HepG2 (cell line): Measurements from ENCODE around the gene TPI1. TPM values are rescaled to one million over a fixed set of nuclear protein-coding genes. Genes with fewer than 3 reads are reported as not detected.

Source experiments
- ATAC-seq: fragments of 200-7000 bp; cut with Tn5 transposase; 3 replicates; pipeline ENCODE4 v1.9.1; 2020; ENCODE audit warnings: mild to moderate bottlenecking, moderate library complexity
- BruUV-seq: library from RNA; stranded (reverse); fragments of 400-500 nt; replicated peaks from 2 replicates; lab custom pipeline; 2021; lab: Mats Ljungman, UMichigan
- CTCF ChIA-PET: fragments of 300-600 bp; formaldehyde crosslinking; extraction: SDS; loops from one replicate; lab custom pipeline; 2021; ENCODE audit warnings: low total read pairs, inconsistent platforms, low intra/inter-chr PET ratio; lab: Yijun Ruan, JAX
- POLR2A ChIA-PET: fragments of 350-600 bp; sonication (Branson Sonifier 250); formaldehyde crosslinking; loops from one replicate; lab custom pipeline; 2020; ENCODE audit warnings: antibody characterized with exemption, inconsistent platforms; lab: Yijun Ruan, JAX
- DNase-seq: peaks from one replicate; pipeline ENCODE4 v3.0.0-alpha.2; 2015; ENCODE audit warnings: low spot score
- FAIRE-seq: peaks from 3 replicates; lab custom pipeline; 2011; peaks lifted over from hg19 to GRCh38; lab: Jason Lieb, UNC
- H2AFZ ChIP-seq: one replicate; pipeline ENCODE4 v1.6.1; 2011; ENCODE audit warnings: low read length, inconsistent platforms
- H3K27ac ChIP-seq: fragments of 300-600 bp; 3 replicates; pipeline ENCODE4 v1.8.0; 2011; ENCODE audit warnings: mixed run types, mild to moderate bottlenecking, mixed read lengths, low read length, inconsistent platforms; ENCODE audit not compliant: insufficient read depth; ENCODE audit errors: extremely low read length
- H3K27me3 ChIP-seq, 2 experiments: fragments of 200-600 bp in 1 of 2; 2 replicates in 1 of 2; 3 replicates in 1 of 2; pipeline versions ENCODE4 v1.6.0 to v1.8.0; 2011; ENCODE audit warnings: low read length in 2 of 2, mild to moderate bottlenecking in 2 of 2, moderate library complexity in 2 of 2, inconsistent platforms in 1 of 2; ENCODE audit not compliant: insufficient read depth in 2 of 2, control insufficient read depth in 1 of 2
- H3K36me3 ChIP-seq, 2 experiments: fragments of 200-600 bp in 1 of 2; replicated peaks in 1 of 2; 2 replicates in 1 of 2; 3 replicates in 1 of 2; pipeline versions ENCODE4 v1.5.1 to v1.8.0; 2011; ENCODE audit warnings: low read length in 2 of 2, inconsistent platforms in 1 of 2; ENCODE audit not compliant: insufficient read depth in 2 of 2, control insufficient read depth in 1 of 2
- H3K4me1 ChIP-seq: 2 replicates; pipeline ENCODE4 v1.5.1; 2012; ENCODE audit warnings: low read length, inconsistent platforms; ENCODE audit not compliant: insufficient read depth
- H3K4me2 ChIP-seq: 2 replicates; pipeline ENCODE4 v1.6.0; 2011; ENCODE audit warnings: low read depth, low read length, inconsistent platforms
- H3K4me3 ChIP-seq, 3 experiments: fragments of 200-600 bp in 1 of 3; sonication (generic), shearing (Covaris generic) in 1 of 3; replicated peaks in 1 of 3; 2 replicates each; pipeline ENCODE4 v1.5.1; 2011 to 2016; ENCODE audit warnings: low read length in 3 of 3, inconsistent platforms in 2 of 3, low read depth in 2 of 3, mild to moderate bottlenecking in 2 of 3, control low read depth in 1 of 3, mixed read lengths in 1 of 3; ENCODE audit not compliant: insufficient read depth in 1 of 3
- H3K79me2 ChIP-seq: one replicate; pipeline ENCODE4 v1.6.1; 2011; ENCODE audit warnings: low read length, inconsistent platforms; ENCODE audit not compliant: insufficient read depth
- H3K9ac ChIP-seq: 2 replicates; pipeline ENCODE4 v1.6.0; 2011; ENCODE audit warnings: mild to moderate bottlenecking, low read depth, low read length, inconsistent platforms; ENCODE audit not compliant: insufficient read depth
- H3K9me3 ChIP-seq: 2 replicates; pipeline ENCODE4 v1.5.1; 2012; ENCODE audit warnings: mild to moderate bottlenecking, low read length
- H4K20me1 ChIP-seq: 2 replicates; pipeline ENCODE4 v1.6.0; 2011; ENCODE audit warnings: inconsistent platforms, mild to moderate bottlenecking, low read length, moderate library complexity; ENCODE audit not compliant: insufficient read depth
- EEA1 ChIP-seq: sonication (generic); formaldehyde crosslinking; IDR thresholded peaks from 2 replicates; pipeline ENCODE4 v1.5.1; 2020; ENCODE audit warnings: mild to moderate bottlenecking, missing genetic modification reagents, borderline replicate concordance
- MXI1 ChIP-seq: IDR thresholded peaks from 3 replicates; pipeline ENCODE4 v1.6.1; 2012; ENCODE audit warnings: low read depth, low read length, inconsistent platforms, borderline replicate concordance
- NFRKB ChIP-seq: fragments of 450-650 bp; IDR thresholded peaks from 2 replicates; pipeline ENCODE4 v1.6.1; 2017
- SNAI1 ChIP-seq: sonication (generic); formaldehyde crosslinking; IDR thresholded peaks from 2 replicates; pipeline ENCODE4 v1.5.0; 2020; ENCODE audit warnings: mild to moderate bottlenecking, missing genetic modification reagents, borderline replicate concordance
- TAF1 ChIP-seq: sonication (generic); formaldehyde crosslinking; IDR thresholded peaks from 2 replicates; pipeline ENCODE4 v1.4.0; 2020; ENCODE audit warnings: missing genetic modification reagents
- ZBTB21 ChIP-seq: sonication (generic); formaldehyde crosslinking; IDR thresholded peaks from 2 replicates; pipeline ENCODE4 v1.4.0; 2020; ENCODE audit warnings: missing genetic modification reagents
- ZFP82 ChIP-seq: sonication (generic); formaldehyde crosslinking; IDR thresholded peaks from 2 replicates; pipeline ENCODE4 v1.5.1; 2020; ENCODE audit warnings: mild to moderate bottlenecking, missing genetic modification reagents, borderline replicate concordance
- ZNF124 ChIP-seq: sonication (generic); formaldehyde crosslinking; IDR thresholded peaks from 2 replicates; pipeline ENCODE4 v1.4.0; 2020; ENCODE audit warnings: missing genetic modification reagents
- ZNF264 ChIP-seq: sonication (generic); formaldehyde crosslinking; IDR thresholded peaks from 2 replicates; pipeline ENCODE4 v1.4.0; 2020; ENCODE audit warnings: missing genetic modification reagents
- ZNF430 ChIP-seq: sonication (generic); formaldehyde crosslinking; IDR thresholded peaks from 2 replicates; pipeline ENCODE4 v1.9.0; 2021; ENCODE audit warnings: mild to moderate bottlenecking, missing genetic modification reagents
- ZNF720 ChIP-seq: sonication (generic); formaldehyde crosslinking; IDR thresholded peaks from 2 replicates; pipeline ENCODE4 v1.4.0; 2020; ENCODE audit warnings: missing genetic modification reagents
- ZNF781 ChIP-seq: sonication (generic); formaldehyde crosslinking; IDR thresholded peaks from 2 replicates; pipeline ENCODE4 v1.5.1; 2020; ENCODE audit warnings: borderline replicate concordance, mild to moderate bottlenecking, missing genetic modification reagents; ENCODE audit errors: not compliant biosample characterization
- WGBS: methylation state at CpG from one replicate; pipeline ENCODE4 v1.1.6; 2017; ENCODE audit warnings: low lambda C conversion rate; 5-methylcytosine and 5-hydroxymethylcytosine counted together
- in situ Hi-C: cut with HindIII; loops from 2 replicates; pipeline ENCODE4 v1.10.0; 2017; ENCODE audit warnings: low pct_unique_long_range_greater_than_20kb; ENCODE audit not compliant: extremely low pct_ligation_motif_present
- intact Hi-C: fragments of 100-400 bp; cut with micrococcal nuclease; formaldehyde crosslinking; loops from one replicate; pipeline ENCODE4 v1.10.0; 2022; ENCODE audit not compliant: unreplicated experiment
- polyA plus RNA-seq, 8 experiments: library from polyadenylated mRNA; depleted of rRNA in 3 of 8; stranded (reverse) in 7 of 8; unstranded in 1 of 8; fragments of >200 nt; fragmentation: Illumina TruSeq in 4 of 8; extraction: Trizol in 4 of 8; gene quantifications; 2 replicates each; pipeline versions ENCODE4 v1.2.1 to v1.2.3, GENCODE V29; 2011 to 2016; ENCODE audit warnings: low read depth in 4 of 8, missing spikeins in 1 of 8, mixed read lengths in 1 of 8; ENCODE audit not compliant: insufficient read depth in 1 of 8
- total RNA-seq, 5 experiments: library from RNA; depleted of rRNA; stranded (reverse); fragments of >200 nt; fragmentation: Illumina TruSeq; extraction: Trizol; gene quantifications; 2 replicates each; pipeline ENCODE4 v1.2.3, GENCODE V29; 2016; ENCODE audit warnings: low read depth in 1 of 5
- TF ChIP-seq, protein P1 (sequence below): sonication (generic); formaldehyde crosslinking; conservative IDR thresholded peaks from 2 replicates; pipeline ENCODE4 v1.4.0; 2020; ENCODE audit warnings: missing genetic modification reagents
- TF ChIP-seq, protein P2 (sequence below): sonication (generic); formaldehyde crosslinking; IDR thresholded peaks from 2 replicates; pipeline ENCODE4 v1.5.0; 2020; ENCODE audit warnings: mild to moderate bottlenecking, missing genetic modification reagents
- TF ChIP-seq, protein P3 (sequence below): sonication (generic); formaldehyde crosslinking; IDR thresholded peaks from 2 replicates; pipeline ENCODE4 v1.4.0; 2020; ENCODE audit warnings: missing genetic modification reagents, mild to moderate bottlenecking, borderline replicate concordance
- TF ChIP-seq, protein P4 (sequence below): sonication (generic); formaldehyde crosslinking; IDR thresholded peaks from 2 replicates; pipeline ENCODE4 v1.5.1; 2020; ENCODE audit warnings: mild to moderate bottlenecking, missing genetic modification reagents, borderline replicate concordance

Gene TPI1
- total and polyA plus RNA-seq, 2 of the 13 experiments (the other 11 are each of a cell fraction or from before 2014, with no cell fraction given): 945 to 2,535 TPM

DNA sequence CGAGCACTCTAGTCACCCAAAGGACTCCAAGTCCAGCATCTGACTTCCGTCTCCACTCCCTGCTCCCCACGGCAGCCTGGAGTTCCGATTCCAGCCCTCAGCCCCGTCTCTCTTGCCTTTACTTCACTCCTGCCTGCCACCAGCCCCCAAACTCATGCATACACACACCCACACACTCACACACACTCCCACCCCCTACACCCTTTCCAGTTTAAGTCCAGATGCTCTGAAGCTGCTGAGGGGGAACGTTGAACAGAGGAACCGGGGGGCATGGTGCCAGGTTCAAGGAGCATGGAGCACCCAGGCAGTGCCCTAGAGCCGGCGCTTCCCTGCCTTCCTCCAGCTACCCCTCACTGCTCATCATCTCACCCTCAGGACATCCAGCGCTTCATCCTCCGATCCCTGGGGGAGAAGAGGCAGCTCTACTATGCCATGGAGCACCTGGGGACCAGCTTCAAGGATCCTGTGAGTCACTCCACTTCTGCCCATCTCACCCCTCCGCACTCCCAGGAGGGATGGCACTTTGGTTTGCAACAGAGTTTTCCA, 35.8 kb upstream of the TPI1 start (continued):
- no peak for TF ChIP-seq MXI1
- no peak for TF ChIP-seq ZNF124
- no peak for TF ChIP-seq ZNF264 (CRISPR knock-in tag)

DNA sequence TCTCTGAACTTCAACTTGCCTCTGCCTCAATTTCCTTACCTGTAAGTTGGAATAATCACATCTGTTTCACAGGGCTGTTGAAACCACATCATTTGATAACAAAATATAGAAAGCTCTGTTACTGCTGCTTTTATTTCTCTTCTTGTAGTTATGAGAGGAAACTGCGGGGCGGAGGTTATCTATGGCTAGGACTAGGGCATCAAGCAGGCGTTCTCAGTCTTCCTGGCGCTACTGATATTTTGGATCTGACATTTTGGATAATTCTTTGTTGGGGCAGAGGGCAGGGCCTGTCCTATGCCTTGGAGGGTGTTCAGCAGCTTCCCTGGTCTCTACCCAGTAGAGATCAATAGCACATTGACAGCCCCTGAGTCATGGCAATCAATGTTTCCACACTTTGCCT, 35.2 kb upstream of the TPI1 start:
- Histone ChIP-seq H3K4me1 (peaks cover 20% of the 10 kb centered on the region), H3K4me3 (no peak overlapping the region), H3K36me3 (peaks cover 16 to 33% of the 10 kb centered on the region in 2 experiments; a peak in 4 of 5 replicates), H3K27me3 (no peaks in the 10 kb centered on the region), H3K9ac (no peak overlapping the region), H3K79me2 (peaks cover 16% of the 10 kb centered on the region), H3K4me2 (no peak overlapping the region), H3K9me3 (no peaks in the 10 kb centered on the region), H4K20me1 (no peaks in the 10 kb centered on the region), H3K27ac (no peak overlapping the region), H2AFZ (no peak overlapping the region)
- in situ Hi-C loops (no loop called here), intact Hi-C loops (no loop called here)
- FAIRE-seq (no peak), ATAC-seq (no peak), DNase-seq (no peak)
- POLR2A ChIA-PET: interaction anchor here (0.6 kb wide), 1 partner anchor 9 kb away, joined by 3 read pairs; no protein-coding TSS in a partner anchor
- BruUV-seq: no TSS peak
- CTCF ChIA-PET: no interaction called here
- 99% methylated on average over 4 of the region's 4 CpGs for WGBS
- TF ChIP-seq, protein P1, sequence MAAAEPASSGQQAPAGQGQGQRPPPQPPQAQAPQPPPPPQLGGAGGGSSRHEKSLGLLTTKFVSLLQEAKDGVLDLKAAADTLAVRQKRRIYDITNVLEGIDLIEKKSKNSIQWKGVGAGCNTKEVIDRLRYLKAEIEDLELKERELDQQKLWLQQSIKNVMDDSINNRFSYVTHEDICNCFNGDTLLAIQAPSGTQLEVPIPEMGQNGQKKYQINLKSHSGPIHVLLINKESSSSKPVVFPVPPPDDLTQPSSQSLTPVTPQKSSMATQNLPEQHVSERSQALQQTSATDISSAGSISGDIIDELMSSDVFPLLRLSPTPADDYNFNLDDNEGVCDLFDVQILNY (CRISPR knock-in tag): no peak
- TF ChIP-seq ZNF430 (no peak), ZBTB21 (CRISPR knock-in tag) (no peak), SNAI1 (CRISPR knock-in tag) (no peak), ZFP82 (CRISPR knock-in tag) (no peak), NFRKB (no peak), ZNF781 (CRISPR knock-in tag) (no peak), EEA1 (no peak), TAF1 (CRISPR knock-in tag) (no peak), ZNF720 (CRISPR knock-in tag) (no peak)
- TF ChIP-seq, protein P2, sequence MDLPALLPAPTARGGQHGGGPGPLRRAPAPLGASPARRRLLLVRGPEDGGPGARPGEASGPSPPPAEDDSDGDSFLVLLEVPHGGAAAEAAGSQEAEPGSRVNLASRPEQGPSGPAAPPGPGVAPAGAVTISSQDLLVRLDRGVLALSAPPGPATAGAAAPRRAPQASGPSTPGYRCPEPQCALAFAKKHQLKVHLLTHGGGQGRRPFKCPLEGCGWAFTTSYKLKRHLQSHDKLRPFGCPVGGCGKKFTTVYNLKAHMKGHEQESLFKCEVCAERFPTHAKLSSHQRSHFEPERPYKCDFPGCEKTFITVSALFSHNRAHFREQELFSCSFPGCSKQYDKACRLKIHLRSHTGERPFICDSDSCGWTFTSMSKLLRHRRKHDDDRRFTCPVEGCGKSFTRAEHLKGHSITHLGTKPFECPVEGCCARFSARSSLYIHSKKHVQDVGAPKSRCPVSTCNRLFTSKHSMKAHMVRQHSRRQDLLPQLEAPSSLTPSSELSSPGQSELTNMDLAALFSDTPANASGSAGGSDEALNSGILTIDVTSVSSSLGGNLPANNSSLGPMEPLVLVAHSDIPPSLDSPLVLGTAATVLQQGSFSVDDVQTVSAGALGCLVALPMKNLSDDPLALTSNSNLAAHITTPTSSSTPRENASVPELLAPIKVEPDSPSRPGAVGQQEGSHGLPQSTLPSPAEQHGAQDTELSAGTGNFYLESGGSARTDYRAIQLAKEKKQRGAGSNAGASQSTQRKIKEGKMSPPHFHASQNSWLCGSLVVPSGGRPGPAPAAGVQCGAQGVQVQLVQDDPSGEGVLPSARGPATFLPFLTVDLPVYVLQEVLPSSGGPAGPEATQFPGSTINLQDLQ (CRISPR knock-in tag): no peak
- TF ChIP-seq, protein P3, sequence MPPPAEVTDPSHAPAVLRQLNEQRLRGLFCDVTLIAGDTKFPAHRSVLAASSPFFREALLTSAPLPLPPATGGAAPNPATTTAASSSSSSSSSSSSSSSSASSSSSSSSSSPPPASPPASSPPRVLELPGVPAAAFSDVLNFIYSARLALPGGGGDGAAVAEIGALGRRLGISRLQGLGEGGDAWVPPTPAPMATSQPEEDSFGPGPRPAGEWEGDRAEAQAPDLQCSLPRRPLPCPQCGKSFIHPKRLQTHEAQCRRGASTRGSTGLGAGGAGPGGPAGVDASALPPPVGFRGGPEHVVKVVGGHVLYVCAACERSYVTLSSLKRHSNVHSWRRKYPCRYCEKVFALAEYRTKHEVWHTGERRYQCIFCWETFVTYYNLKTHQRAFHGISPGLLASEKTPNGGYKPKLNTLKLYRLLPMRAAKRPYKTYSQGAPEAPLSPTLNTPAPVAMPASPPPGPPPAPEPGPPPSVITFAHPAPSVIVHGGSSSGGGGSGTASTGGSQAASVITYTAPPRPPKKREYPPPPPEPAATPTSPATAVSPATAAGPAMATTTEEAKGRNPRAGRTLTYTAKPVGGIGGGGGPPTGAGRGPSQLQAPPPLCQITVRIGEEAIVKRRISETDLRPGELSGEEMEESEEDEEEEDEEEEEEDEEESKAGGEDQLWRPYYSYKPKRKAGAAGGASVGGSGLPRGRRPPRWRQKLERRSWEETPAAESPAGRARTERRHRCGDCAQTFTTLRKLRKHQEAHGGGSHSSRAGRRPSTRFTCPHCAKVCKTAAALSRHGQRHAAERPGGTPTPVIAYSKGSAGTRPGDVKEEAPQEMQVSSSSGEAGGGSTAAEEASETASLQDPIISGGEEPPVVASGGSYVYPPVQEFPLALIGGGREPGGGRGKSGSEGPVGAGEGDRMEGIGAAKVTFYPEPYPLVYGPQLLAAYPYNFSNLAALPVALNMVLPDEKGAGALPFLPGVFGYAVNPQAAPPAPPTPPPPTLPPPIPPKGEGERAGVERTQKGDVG (CRISPR knock-in tag): no peak
- TF ChIP-seq, protein P4, sequence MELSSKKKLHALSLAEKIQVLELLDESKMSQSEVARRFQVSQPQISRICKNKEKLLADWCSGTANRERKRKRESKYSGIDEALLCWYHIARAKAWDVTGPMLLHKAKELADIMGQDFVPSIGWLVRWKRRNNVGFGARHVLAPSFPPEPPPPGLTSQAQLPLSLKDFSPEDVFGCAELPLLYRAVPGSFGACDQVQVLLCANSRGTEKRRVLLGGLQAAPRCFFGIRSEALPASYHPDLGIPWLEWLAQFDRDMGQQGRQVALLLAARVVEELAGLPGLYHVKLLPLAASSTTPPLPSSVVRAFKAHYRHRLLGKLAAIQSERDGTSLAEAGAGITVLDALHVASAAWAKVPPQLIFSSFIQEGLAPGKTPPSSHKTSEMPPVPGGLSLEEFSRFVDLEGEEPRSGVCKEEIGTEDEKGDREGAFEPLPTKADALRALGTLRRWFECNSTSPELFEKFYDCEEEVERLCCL (CRISPR knock-in tag): no peak
